IPS-18c (cell line): Measurements from ENCODE around the gene ANP32B.
A peak's percentile ranks its signal among the peaks of the same experiment; 100 is the strongest.

Source experiments
- H3K4me3 ChIP-seq: 2 replicates; pipeline ENCODE4 v1.7.0; 2013; ENCODE audit warnings: low read depth, mild to moderate bottlenecking, low read length, moderate library complexity; ENCODE audit not compliant: insufficient read depth
- H3K9me3 ChIP-seq: one replicate; pipeline ENCODE4 v1.6.1; 2013; ENCODE audit warnings: mild to moderate bottlenecking, low read length, moderate library complexity; ENCODE audit not compliant: control insufficient read depth, insufficient read depth

Gene ANP32B

DNA sequence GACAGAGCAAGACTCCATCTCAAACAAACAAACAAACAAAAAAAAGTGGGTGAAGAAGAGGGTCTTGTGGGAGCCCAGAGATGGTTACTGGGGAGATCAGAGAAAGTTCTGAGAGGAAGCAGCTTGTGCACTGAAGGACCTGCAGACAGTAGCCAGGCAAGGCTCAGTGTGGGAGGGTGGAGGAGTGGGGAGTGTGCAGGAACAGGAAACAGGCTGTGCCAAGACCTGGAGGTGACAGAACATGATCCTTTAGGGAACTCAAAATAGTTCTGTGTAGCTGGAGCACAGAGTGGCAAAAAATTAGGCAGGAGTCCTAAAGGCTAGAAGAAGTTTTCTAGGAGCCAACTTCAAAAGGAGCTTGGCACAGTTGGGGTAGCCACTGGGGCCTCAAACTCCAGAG, 54.2 kb downstream of the ANP32B start:
- Histone ChIP-seq H3K4me3 (no peak overlapping the region), H3K9me3 (no peaks in the 10 kb centered on the region)

DNA sequence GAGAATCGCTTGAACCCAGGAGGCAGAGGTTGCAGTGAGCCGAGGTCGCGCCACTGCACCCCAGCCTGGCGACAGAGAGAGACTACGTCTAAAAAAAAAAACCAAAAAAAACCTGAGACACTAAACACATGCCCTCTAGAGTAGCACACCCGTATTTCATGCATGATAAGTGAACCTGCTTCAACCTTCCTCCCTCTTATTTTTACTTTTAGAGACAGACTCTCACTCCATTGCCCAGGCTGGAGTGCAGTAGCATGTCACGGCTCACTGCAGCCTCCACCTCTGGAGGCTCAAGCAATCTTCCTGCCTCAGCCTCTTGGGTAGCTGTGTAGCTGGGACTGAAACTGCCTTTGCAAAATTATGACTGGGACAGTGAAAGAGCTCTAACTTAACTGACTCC, 55.8 kb downstream of the ANP32B start:
- no peak overlapping the region for H3K4me3 ChIP-seq
- no peaks in the 10 kb centered on the region for H3K9me3 ChIP-seq

DNA sequence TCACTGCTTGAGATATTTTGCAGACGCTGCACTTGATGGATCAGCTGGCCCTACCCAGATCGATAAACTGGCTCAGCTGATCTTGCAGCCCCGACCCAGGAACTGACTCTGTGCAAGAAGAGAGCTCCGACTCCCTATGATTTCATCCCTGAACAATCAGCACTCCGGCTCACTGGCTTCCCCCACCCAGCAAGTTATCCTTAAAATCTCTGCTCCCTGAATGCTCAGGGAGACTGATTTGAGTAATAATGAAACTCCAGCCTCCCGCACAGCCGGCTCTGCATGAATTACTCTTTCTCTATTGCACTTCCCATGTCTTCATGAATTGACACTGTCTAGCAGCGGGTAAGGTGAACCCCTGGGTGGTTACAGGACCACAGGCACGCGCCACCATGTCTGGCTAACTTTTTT, 56.5 kb downstream of the ANP32B start:
- Histone ChIP-seq H3K4me3 (no peak overlapping the region), H3K9me3 (no peaks in the 10 kb centered on the region)

DNA sequence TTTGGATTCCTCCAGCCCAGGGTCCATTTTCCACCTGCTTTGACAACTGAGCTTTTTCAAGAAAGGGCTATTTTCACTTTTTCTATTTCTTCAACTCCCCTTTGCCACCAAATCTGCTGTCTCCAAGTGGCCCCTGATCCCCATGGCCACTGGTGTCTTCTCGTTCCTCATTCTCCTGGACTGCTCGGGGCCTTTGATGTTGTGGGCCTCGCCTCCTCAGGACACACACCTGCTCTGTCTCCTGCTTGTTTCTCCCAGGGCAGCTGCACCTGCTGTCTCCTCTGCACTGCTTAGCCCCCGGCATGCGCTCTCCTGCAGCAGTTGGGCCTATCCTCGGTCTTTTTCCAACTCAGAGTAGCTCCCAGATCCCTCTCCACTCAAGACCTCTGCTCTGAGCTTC, 57.1 kb downstream of the ANP32B start:
- no peaks in the 10 kb centered on the region for H3K9me3 ChIP-seq

DNA sequence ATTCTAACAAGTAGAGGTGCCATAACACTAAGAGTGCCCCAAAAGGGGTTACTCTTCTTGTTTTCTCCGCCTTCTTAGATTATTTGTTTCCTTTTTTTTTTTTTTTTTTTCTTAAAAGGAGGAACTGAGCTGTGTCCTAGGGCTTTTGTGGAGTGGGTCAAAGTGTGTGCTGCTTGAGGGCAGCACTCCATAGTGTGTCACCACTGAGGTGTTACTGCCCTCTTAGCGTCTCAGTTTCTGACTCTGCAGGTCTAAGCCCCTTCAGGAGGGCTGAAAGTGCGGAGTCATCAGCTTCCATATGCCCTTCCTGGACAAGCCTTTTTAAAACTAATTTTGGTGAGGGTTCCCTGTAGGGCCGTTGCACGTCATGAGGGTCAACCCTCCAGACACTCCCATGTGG, 60.8 kb downstream of the ANP32B start:
- H3K9me3 ChIP-seq, result no peaks in the 10 kb centered on the region
- no peak overlapping the region for H3K4me3 ChIP-seq

More for the DNA sequence above, 57.1 kb downstream of the ANP32B start:
- no peak overlapping the region for H3K4me3 ChIP-seq

DNA sequence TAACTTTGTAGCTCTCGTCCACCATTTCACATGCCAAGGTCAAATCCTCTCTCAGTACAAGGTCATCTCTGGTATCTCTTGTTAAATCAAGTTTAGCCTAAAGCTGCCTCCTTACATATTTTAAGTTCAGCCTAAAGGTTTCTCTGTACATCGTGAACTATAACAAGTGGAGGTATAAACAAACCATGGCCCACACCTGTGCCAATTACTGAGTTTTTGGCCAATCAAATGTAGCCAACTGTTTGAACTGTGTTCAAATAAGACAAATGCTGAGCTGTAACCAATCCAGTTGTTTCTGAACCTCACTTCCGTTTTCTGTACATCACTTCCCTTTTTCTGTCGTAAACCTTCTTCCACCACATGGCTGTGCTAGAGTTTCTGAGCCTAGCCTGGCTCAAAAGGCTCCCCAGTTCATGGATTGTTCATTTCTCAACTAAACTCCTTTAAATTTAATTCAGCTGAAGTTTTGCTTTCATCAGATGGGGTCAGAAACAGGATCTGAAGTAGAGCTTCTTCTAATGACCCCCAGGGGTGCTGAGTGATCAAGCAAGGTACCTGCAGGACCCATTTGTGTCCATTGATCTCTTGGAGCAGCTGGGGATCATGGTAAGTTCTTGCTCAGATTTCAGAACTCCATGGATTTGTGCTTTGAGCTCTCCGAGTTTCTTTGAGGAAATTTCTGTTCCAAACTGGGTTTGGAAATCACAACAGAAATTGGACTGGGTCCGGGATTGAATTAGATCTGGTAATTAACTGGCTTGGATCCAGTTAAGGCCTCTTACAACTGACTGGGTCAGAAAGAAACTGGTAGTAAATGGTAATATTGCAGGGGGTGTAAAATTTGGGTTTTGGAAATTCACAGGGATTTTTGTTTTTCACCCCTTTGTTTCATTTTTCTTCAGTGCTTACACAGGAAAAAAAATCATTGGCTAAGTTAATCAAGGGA, 62.4 kb downstream of the ANP32B start:
- Histone ChIP-seq H3K9me3 (no peaks in the 10 kb centered on the region), H3K4me3 (no peak overlapping the region)

DNA sequence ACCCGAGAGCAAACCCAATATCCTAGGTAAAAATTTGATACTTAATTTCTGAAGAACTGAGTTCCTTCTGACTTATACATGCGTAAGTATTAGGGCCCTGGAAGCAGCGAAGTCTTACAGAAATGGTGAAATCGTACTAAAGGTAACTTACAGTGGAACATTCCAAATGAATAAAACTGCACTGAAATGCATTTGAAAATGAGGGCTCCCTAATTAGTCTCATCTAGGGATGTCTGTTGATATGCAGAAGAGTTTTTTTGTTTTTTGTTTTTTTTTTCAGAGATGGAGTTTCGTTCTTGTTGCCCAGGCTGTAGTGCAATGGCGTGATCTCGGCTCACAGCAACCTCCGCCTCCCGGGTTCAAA, 63.0 kb downstream of the ANP32B start:
- Histone ChIP-seq H3K9me3 (no peaks in the 10 kb centered on the region), H3K4me3 (no peak overlapping the region)

DNA sequence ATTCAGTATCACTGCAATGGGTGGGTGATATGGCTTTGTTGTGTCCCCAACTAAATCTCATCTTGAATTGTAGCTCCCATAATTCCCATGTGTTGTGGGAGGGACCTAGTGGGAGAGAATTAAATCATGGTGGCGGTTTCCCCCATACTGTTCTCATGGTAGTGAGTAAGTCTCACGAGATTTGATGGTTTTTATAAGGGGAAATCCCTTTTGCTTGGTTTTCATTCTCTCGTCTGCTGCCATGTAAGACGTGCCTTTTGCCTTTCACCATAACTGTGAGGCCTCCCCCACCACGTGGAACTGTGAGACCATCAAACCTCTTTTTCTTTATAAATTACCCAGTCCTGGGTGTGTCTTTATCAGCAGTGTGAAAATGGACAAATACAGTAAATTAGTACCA, 63.9 kb downstream of the ANP32B start:
- Histone ChIP-seq H3K9me3 (no peaks in the 10 kb centered on the region), H3K4me3 (no peak overlapping the region)

DNA sequence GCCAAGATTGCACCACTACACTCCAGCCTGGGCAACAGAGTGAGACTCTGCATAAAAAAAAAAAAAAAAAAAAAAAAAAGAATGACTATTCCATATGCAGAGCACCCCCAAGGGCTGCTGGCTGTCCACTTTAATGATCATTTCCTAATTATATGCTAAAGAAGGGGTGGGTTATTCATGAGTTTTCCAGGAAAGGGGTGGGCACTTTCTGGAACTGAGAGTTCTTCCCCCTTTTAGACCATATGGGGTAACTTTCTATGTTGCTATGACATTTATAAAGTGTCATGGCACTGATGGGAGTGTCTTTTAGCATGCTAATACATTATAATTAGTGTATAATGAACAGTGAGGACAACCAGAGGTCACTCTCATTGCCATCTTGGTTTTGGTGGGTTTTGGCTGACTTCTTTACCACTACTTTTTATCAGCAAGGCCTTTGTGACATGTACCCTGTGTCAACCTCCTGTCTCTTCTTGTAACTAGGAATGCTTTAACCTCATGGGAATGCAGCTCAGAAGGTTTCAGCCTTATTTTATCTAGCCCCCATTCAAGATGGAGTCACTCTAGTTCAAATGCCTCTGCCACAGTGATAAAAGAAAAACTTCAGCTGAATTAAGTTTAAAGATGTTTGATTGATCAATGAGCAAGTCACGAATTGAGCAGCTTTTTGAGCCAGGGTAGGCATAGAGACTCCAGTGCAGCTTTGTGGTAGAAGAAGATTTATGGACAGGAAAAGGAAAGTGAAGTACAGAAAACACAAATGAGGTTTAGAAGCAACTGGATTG, 66.3 kb downstream of the ANP32B start:
- Histone ChIP-seq H3K9me3 (no peaks in the 10 kb centered on the region), H3K4me3 (no peak overlapping the region)

DNA sequence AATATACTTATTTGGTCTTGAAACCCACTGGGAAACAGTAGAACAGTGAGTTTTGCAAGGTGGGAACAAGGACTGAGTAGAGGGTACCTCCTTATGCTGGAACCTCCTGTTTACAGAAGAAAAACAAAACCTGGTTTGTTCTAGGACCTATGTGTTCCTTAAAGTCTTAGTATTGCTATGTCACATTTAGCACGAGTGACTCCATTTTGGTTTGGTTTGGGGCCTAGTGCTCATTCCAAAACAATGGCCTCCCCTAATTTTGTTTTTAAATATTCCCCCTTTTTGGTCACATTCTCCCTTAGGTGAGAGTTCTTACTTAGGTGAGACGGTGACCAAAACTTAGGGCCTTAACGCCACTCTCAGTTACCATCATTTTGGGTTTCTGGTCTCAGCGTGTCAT, 67.2 kb downstream of the ANP32B start:
- no peak overlapping the region for H3K4me3 ChIP-seq
- H3K9me3 ChIP-seq, result no peaks in the 10 kb centered on the region

DNA sequence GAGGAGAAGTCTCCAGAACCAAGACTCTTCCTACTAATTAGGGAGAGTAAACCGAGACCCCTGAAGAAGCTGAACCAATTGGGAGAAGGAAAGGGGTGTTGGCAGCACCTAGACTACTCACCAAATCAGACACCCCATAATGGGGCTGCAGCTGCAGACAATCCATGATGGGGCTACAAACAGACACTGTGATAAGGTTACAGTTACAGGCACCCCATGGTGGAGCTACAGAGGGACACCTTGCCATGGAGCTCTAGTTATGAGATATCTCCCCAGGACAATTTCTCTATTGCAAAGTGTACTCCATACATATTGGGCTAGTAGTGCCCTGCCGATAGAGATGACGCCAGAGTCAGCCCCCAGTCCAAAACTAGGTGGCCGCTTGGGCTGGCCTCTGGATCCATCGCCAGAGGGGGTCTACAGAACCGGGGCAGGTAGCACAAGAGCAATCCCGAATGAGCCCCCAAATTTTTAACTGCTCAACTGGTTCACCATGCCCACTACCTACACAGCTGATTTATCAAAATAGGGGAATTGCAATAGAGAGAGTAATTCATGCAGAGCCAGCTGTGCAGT, 71.3 kb downstream of the ANP32B start:
- no peak overlapping the region for H3K4me3 ChIP-seq
- H3K9me3 ChIP-seq, result no peaks in the 10 kb centered on the region

DNA sequence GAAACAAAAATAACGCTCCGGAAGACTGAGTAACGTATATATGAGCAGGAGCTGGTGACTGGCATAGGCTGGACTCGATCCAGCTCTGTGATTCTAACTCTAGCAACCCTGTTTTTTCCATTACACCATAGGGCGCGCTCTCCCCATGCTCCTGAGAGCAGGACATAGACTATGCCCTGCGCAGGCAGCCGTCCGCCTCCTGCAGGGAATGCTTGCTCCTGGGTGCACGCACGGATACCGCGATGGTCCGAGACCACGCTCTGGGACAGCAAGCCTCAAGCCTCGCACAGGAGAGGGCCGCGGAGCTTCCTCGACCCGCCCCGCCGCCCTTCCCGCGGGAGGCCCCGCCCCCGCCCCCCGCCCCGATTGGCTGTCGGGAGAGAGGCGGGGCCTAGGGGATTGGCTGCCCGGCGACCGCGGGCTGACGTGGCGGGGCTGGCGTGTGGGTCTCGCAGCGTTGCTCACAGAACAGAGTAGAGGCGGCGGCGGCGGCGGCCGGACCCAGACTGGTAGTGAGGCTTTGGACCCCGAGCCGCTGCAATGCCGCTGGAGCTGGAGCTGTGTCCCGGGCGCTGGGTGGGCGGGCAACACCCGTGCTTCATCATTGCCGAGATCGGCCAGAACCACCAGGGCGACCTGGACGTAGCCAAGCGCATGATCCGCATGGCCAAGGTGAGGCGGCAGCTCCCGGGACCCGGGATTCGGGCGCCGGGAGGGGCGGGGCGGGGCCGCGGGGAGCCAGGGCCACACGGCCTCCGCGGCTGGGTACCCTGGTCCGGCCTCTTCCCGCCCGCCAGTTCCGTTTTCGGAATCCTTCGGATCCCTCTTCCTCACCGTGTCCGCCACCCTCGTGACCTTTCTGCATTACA, 73.4 kb downstream of the ANP32B start, which contains the start of gene NANS:
Gene NANS, plus strand, starts transcription at position 464 of the 869 bp plus-strand sequence. Its CDS starts 77 bp downstream, at position 541.
- peak within 1 kb of the TSS; percentile 81 for H3K4me3 ChIP-seq
- no peaks in the 10 kb centered on the region for H3K9me3 ChIP-seq

DNA sequence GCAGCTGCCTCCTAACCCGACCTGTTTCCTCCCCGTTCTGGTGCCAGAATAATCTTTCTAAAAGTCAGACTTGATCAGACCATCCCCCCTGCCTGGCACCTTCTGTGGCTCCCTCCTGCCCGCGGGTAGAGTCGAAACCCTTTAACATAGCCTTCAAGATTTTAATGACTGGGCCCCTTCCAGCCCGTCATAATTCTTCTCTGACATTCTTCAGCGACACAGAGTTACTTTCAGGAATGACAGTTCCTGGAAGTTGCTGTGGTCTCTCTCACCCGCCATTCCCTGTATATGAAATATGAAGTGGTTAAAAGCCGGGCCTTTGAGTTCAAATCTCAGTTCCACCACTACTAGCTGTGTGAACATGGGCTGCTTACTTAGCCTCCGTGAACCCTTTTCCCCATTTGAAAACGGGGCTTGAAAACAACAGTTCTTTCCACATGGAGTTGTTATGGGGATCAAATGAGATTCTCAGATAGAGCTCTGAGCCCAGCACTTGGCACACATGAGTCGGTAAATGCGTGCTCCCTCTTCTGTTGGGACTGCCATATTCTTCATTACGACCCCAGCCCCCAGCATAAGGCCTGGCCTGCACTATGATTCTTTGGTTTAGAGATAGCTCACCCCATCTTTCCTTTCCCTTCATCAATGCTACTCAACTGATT, 74.1 kb downstream of the ANP32B start:
- no peaks in the 10 kb centered on the region for H3K9me3 ChIP-seq
- peak overlapping the region; percentile 81 for H3K4me3 ChIP-seq

DNA sequence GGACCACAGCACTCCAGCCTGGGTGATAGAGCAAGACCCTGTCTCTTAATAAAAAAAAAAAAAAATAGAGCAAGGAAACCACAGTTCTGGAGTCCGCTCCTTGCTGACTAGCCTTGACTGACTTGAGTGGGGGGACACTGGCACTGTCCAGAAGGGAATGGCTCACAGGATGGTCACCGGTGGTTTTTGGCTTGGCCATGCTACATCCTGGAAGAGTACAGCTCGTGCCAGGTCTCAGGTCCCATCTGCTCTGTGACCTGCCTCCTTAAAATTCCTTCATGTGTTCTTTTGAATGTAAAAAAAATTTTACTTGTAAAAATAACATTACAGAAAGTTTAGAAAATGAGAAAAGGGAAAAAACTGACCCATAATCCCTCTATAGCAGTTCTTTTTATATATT, 79.0 kb downstream of the ANP32B start:
- Histone ChIP-seq H3K9me3 (no peaks in the 10 kb centered on the region), H3K4me3 (no peak overlapping the region)

DNA sequence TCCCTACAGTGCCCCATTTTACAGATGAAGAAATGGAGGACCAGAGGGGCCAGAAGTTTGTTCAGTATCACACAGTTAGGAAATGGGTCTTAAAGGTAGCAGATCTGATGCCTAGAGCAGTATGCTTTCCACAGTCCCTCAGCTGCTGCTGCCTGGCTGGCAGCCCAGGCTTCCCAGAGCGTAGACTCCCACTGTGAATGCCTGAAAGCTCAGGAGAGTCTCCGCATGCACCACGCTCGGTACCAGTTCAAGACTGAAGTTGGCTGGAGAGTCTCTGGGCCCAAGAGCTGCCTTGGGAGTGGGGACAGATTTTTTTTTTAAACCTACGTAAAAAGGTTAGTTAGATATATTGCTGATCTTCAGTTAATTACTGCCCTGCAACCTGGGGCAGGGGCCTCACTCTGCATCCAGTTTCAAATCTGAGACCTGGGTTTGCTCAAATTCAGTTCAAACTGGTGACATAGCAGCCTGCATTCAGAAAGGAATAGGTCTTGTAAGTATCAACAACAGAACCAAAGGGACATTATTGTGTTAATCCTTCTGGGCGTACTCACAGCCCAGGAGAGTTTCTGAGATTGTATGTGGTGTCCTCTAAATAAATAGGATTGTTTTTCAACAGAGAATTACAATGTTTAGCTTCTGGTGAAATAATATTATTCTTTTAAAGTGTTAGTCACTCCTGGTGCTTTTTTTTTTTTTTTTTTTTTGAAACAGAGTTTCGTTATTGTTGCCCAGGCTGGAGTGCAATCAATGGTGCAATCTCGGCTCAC, 81.7 kb downstream of the ANP32B start:
- Histone ChIP-seq H3K9me3 (no peaks in the 10 kb centered on the region), H3K4me3 (no peak overlapping the region)
